Lung (tissue), 12 donors: ENCODE data around the gene RPGRIP1. TPM values are rescaled to one million over a fixed set of nuclear protein-coding genes. Genes with fewer than 3 reads are reported as not detected.

Experiments
- ATAC-seq: fragments of 200-7000 bp; cut with Tn5 transposase; one replicate; pipeline ENCODE4 v1.9.1; 2020; ENCODE audit warnings: moderate number of reproducible peaks; ENCODE audit not compliant: insufficient read depth, low FRiP score
- DNase-seq, 3 donors: peaks; one replicate each; pipeline ENCODE4 v3.0.0-alpha.2; 2013 to 2017
- H3K27ac ChIP-seq, 2 donors: one replicate each; pipeline ENCODE4 v1.5.1; 2013; ENCODE audit warnings: mild to moderate bottlenecking in 2 of 2, moderate library complexity in 2 of 2, control low read depth in 1 of 2, inconsistent platforms in 1 of 2, low read depth in 1 of 2, low read length in 1 of 2
- H3K27me3 ChIP-seq, 3 donors: one replicate each; pipeline ENCODE4 v1.5.1; 2013; ENCODE audit warnings: low read length in 2 of 3; ENCODE audit not compliant: control insufficient read depth in 3 of 3, insufficient read depth in 3 of 3
- H3K36me3 ChIP-seq, 4 donors: one replicate each; pipeline ENCODE4 v1.5.1; 2013; ENCODE audit warnings: low read length in 4 of 4, mild to moderate bottlenecking in 1 of 4, moderate library complexity in 1 of 4; ENCODE audit not compliant: control insufficient read depth in 4 of 4, insufficient read depth in 4 of 4
- H3K4me1 ChIP-seq, 5 donors: one replicate each; pipeline ENCODE4 v1.5.1; 2013; ENCODE audit warnings: low read length in 5 of 5, mild to moderate bottlenecking in 2 of 5, moderate library complexity in 1 of 5; ENCODE audit not compliant: control insufficient read depth in 5 of 5, insufficient read depth in 5 of 5
- H3K4me3 ChIP-seq: one replicate; pipeline ENCODE4 v1.5.1; 2013; ENCODE audit warnings: mild to moderate bottlenecking, control low read depth, moderate library complexity
- H3K9ac ChIP-seq, 2 donors: one replicate each; pipeline ENCODE4 v1.5.1; 2013; ENCODE audit warnings: low read length in 2 of 2, control low read depth in 1 of 2; ENCODE audit not compliant: insufficient read depth in 1 of 2
- H3K9me3 ChIP-seq, 4 donors: one replicate each; pipeline ENCODE4 v1.5.1; 2013; ENCODE audit warnings: low read length in 3 of 4, mild to moderate bottlenecking in 1 of 4, moderate library complexity in 1 of 4; ENCODE audit not compliant: control insufficient read depth in 4 of 4, insufficient read depth in 3 of 4
- CTCF ChIP-seq: IDR thresholded peaks from 2 replicates; pipeline ENCODE4 v1.5.1; 2012; ENCODE audit warnings: mild to moderate bottlenecking; ENCODE audit errors: control extremely low read depth, extremely low read depth
- WGBS, 2 donors: extraction: QIAGEN DNeasy Blood & Tissue Kit; methylation state at CpG; one replicate each; pipeline ENCODE4 v1.1.7; 2013; 5-methylcytosine and 5-hydroxymethylcytosine counted together
- polyA plus RNA-seq, 2 donors: library from polyadenylated mRNA; stranded (reverse); fragments of 200-250 nt; gene quantifications; one replicate each; pipeline ENCODE4 v1.2.1, GENCODE V29; 2013
- total RNA-seq, 2 donors: library from RNA; depleted of rRNA in 1 of 2; stranded (reverse); fragments of >200 nt in 1 of 2; gene quantifications; one replicate each; pipeline ENCODE4 v1.2.1, GENCODE V29; 2014 to 2021
- donor health status: control.
- donor health status: control.
- donor health status: Bipolar disorder and iron deficiency.
- donor health status: healthy.
- donor health status: DM: yes; HTN: yes; CAD: no.

Gene RPGRIP1
- total and polyA plus RNA-seq, 4 donors: 0.33 to 0.65 (median 0.51) TPM

- peak in 1 of 3 donors; percentile 9 for DNase-seq
- ATAC-seq: peak; percentile 37
Observed at GRCh38 chr14:21308132-21308478, 28.2 kb downstream of the RPGRIP1 start.

GRCh38 chr14:21308479-21309237, 28.8 kb downstream of the RPGRIP1 start:
- no peak for TF ChIP-seq CTCF
- no peak overlapping the region for H3K4me3 ChIP-seq
- peak; percentile 81 for ATAC-seq
- DNase-seq: peak; percentile 78 to 90 (median 82)
- peaks cover 0 to 2% (median 0%) of the 10 kb centered on the region in 4 donors for H3K9me3 ChIP-seq
- H3K9ac ChIP-seq: peak overlapping the region in 1 of 2 donors; percentile 55
- peaks cover 0 to 3% (median 0%) of the 10 kb centered on the region in 3 donors for H3K27me3 ChIP-seq
- H3K4me1 ChIP-seq: peaks cover 0 to 4% (median 0%) of the 10 kb centered on the region in 5 donors
- WGBS, 2 donors: 5 to 7% methylated on average over 16 of the region's 16 CpGs
- H3K27ac ChIP-seq: peak overlapping the region; percentile 72 to 87
- H3K36me3 ChIP-seq: no peaks in the 10 kb centered on the region

More at GRCh38 chr14:21308132-21308478, 28.2 kb downstream of the RPGRIP1 start:
- peaks cover 0 to 2% (median 0%) of the 10 kb centered on the region in 4 donors for H3K9me3 ChIP-seq
- H3K9ac ChIP-seq: no peak overlapping the region
- H3K36me3 ChIP-seq: no peaks in the 10 kb centered on the region
- no peak overlapping the region for H3K4me3 ChIP-seq
- H3K27ac ChIP-seq: peak overlapping the region in 1 of 2 donors; percentile 87
- H3K4me1 ChIP-seq: peaks cover 0 to 4% (median 0%) of the 10 kb centered on the region in 5 donors
- peaks cover 0 to 3% (median 0%) of the 10 kb centered on the region in 3 donors for H3K27me3 ChIP-seq
- TF ChIP-seq CTCF: no peak

GRCh38 chr14:21309238-21309636, 29.4 kb downstream of the RPGRIP1 start:
- H3K27me3 ChIP-seq: peaks cover 0 to 3% (median 0%) of the 10 kb centered on the region in 3 donors
- peaks cover 0 to 2% (median 0%) of the 10 kb centered on the region in 4 donors for H3K9me3 ChIP-seq
- peak overlapping the region in 1 of 2 donors; percentile 55 for H3K9ac ChIP-seq
- WGBS, 2 donors: 74 to 80% methylated on average over 8 of the region's 8 CpGs
- H3K4me1 ChIP-seq: peaks cover 0 to 4% (median 0%) of the 10 kb centered on the region in 5 donors
- TF ChIP-seq CTCF: no peak
- H3K4me3 ChIP-seq: no peak overlapping the region
- H3K36me3 ChIP-seq: no peaks in the 10 kb centered on the region
- DNase-seq: no peak
- H3K27ac ChIP-seq: peak overlapping the region; percentile 32 to 70
- peak; percentile 15 for ATAC-seq
